ENCODE results near the gene OXT. TPM values are rescaled to one million over a fixed set of nuclear protein-coding genes. Genes with fewer than 3 reads are reported as not detected.

The OXT gene
- total and polyA plus RNA-seq, 2 of the 13 experiments (the other 11 are each of a cell fraction or from before 2014, with no cell fraction given): not detected

GRCh38 chr20:3115190-3116107 lies 44.0 kb downstream of the OXT start (continued):
- peak; percentile 18; the same call in 1 of the 2 replicates for TF ChIP-seq HNF1B (CRISPR knock-in tag; IDR thresholded peaks at IDR 0.05)
- 0 out of 2 replicates have a peak, but pooled peaks have one; percentile 51 for TF ChIP-seq BRD4 (CRISPR knock-in tag; IDR thresholded peaks at IDR 0.05)
- TF ChIP-seq ZBTB33 (CRISPR knock-in tag; IDR thresholded peaks at IDR 0.05): no peak
- TF ChIP-seq ZBTB39 (CRISPR knock-in tag; IDR thresholded peaks at IDR 0.05): peak; percentile 47; the same call in 1 of the 2 replicates
- TF ChIP-seq ZBTB38 (CRISPR knock-in tag; IDR thresholded peaks at IDR 0.05): peak; percentile 70; the same call in 1 of the 2 replicates
- no peak for TF ChIP-seq FOXK1 (CRISPR knock-in tag; IDR thresholded peaks at IDR 0.05; ENCODE audit: borderline replicate concordance, low read depth)
- no peak for TF ChIP-seq HNF1A (IDR thresholded peaks at IDR 0.05; ENCODE audit: low read depth)
- TF ChIP-seq HNF1A (CRISPR knock-in tag; IDR thresholded peaks at IDR 0.05; ENCODE audit: borderline replicate concordance): no peak
- 0 out of 2 replicates have a peak, but pooled peaks have one; percentile 36 for TF ChIP-seq JUN (CRISPR knock-in tag; IDR thresholded peaks at IDR 0.05)
- TF ChIP-seq ZBTB34 (CRISPR knock-in tag; IDR thresholded peaks at IDR 0.05): no peak
- no peak for TF ChIP-seq TBP (CRISPR knock-in tag; IDR thresholded peaks at IDR 0.05)
- TF ChIP-seq GRHL1 (CRISPR knock-in tag; conservative IDR thresholded peaks at IDR 0.05): no peak
- TF ChIP-seq ZNF460 (CRISPR knock-in tag; IDR thresholded peaks at IDR 0.05; ENCODE audit: borderline replicate concordance): no peak; the same call in 1 of the 2 replicates
